Measurements from ENCODE around the gene CDH6.

Gene CDH6

GRCh38 chr5:31250201-31250600 lies 56.7 kb downstream of the CDH6 start:
- DNase-seq (ENCODE audit: low read depth in 2 of 2), result no peak

- no peak for DNase-seq (ENCODE audit: low read depth in 2 of 2)
Observed at GRCh38 chr5:31251032-31251431, 57.5 kb downstream of the CDH6 start.

GRCh38 chr5:31255041-31255440 lies 61.6 kb downstream of the CDH6 start:
- DNase-seq (ENCODE audit: low read depth in 2 of 2), result no peak

- no peak for DNase-seq (ENCODE audit: low read depth in 2 of 2)
Observed at GRCh38 chr5:31268256-31268655, 74.8 kb downstream of the CDH6 start.

GRCh38 chr5:31268686-31269085 lies 75.2 kb downstream of the CDH6 start:
- DNase-seq (ENCODE audit: low read depth in 2 of 2), result no peak

- DNase-seq (ENCODE audit: low read depth in 2 of 2), result no peak
Observed at GRCh38 chr5:31269259-31269658, 75.8 kb downstream of the CDH6 start.

GRCh38 chr5:31270396-31270795 lies 76.9 kb downstream of the CDH6 start:
- DNase-seq (ENCODE audit: low read depth in 2 of 2), result no peak

- no peak for DNase-seq (ENCODE audit: low read depth in 2 of 2)
Observed at GRCh38 chr5:31271567-31271966, 78.1 kb downstream of the CDH6 start.

- no peak for DNase-seq (ENCODE audit: low read depth in 2 of 2)
Observed at GRCh38 chr5:31273161-31273560, 79.7 kb downstream of the CDH6 start.

GRCh38 chr5:31273631-31274378 lies 80.3 kb downstream of the CDH6 start:
- no peak for DNase-seq (ENCODE audit: low read depth in 2 of 2)

- DNase-seq (ENCODE audit: low read depth in 2 of 2), result no peak
Observed at GRCh38 chr5:31280210-31280609, 86.7 kb downstream of the CDH6 start.

- DNase-seq (ENCODE audit: low read depth in 2 of 2), result no peak
Observed at GRCh38 chr5:31283326-31283725, 89.8 kb downstream of the CDH6 start.

- DNase-seq (ENCODE audit: low read depth in 2 of 2), result no peak
Observed at GRCh38 chr5:31285025-31285424, 91.5 kb downstream of the CDH6 start.

- no peak for DNase-seq (ENCODE audit: low read depth in 2 of 2)
Observed at GRCh38 chr5:31287985-31288384, 94.5 kb downstream of the CDH6 start.

GRCh38 chr5:31289429-31289828 lies 95.9 kb downstream of the CDH6 start:
- DNase-seq (ENCODE audit: low read depth in 2 of 2), result no peak

GRCh38 chr5:31291323-31291854 lies 97.9 kb downstream of the CDH6 start:
- no peak for DNase-seq (ENCODE audit: low read depth in 2 of 2)

GRCh38 chr5:31300501-31300900 lies 107.0 kb downstream of the CDH6 start:
- no peak for DNase-seq (ENCODE audit: low read depth in 2 of 2)

- no peak for DNase-seq (ENCODE audit: low read depth in 2 of 2)
Observed at GRCh38 chr5:31301833-31302232, 108.3 kb downstream of the CDH6 start.

GRCh38 chr5:31303688-31304087 lies 110.2 kb downstream of the CDH6 start:
- DNase-seq (ENCODE audit: low read depth in 2 of 2), result no peak

GRCh38 chr5:31317665-31318064 lies 124.2 kb downstream of the CDH6 start:
- DNase-seq (ENCODE audit: low read depth in 2 of 2), result no peak

GRCh38 chr5:31319335-31319734 lies 125.8 kb downstream of the CDH6 start:
- no peak for DNase-seq (ENCODE audit: low read depth in 2 of 2)

GRCh38 chr5:31322946-31323345 lies 129.5 kb downstream of the CDH6 start:
- DNase-seq (ENCODE audit: low read depth in 2 of 2), result no peak

- DNase-seq (ENCODE audit: low read depth in 2 of 2), result no peak
Observed at GRCh38 chr5:31324842-31325241, 131.4 kb downstream of the CDH6 start.
